OCI-LY1 (cell line): ENCODE measurements around the gene FAM110A.

Experiments used
- EZH2 ChIP-seq: fragments of 200-600 bp; sonication (generic), shearing (Covaris generic); IDR thresholded peaks from 2 replicates; pipeline ENCODE4 v1.8.0; 2017; ENCODE audit warnings: borderline replicate concordance, mixed run types, mild to moderate bottlenecking, antibody characterized with exemption, low read length, moderate library complexity, mixed read lengths
- TF ChIP-seq, protein P1 (sequence below): fragments of 200-600 bp; sonication (generic), shearing (Covaris generic); IDR thresholded peaks from 2 replicates; pipeline ENCODE4 v1.5.1; 2017; ENCODE audit warnings: mild to moderate bottlenecking, antibody characterized with exemption, low read length, moderate library complexity, mixed read lengths

DNA sequence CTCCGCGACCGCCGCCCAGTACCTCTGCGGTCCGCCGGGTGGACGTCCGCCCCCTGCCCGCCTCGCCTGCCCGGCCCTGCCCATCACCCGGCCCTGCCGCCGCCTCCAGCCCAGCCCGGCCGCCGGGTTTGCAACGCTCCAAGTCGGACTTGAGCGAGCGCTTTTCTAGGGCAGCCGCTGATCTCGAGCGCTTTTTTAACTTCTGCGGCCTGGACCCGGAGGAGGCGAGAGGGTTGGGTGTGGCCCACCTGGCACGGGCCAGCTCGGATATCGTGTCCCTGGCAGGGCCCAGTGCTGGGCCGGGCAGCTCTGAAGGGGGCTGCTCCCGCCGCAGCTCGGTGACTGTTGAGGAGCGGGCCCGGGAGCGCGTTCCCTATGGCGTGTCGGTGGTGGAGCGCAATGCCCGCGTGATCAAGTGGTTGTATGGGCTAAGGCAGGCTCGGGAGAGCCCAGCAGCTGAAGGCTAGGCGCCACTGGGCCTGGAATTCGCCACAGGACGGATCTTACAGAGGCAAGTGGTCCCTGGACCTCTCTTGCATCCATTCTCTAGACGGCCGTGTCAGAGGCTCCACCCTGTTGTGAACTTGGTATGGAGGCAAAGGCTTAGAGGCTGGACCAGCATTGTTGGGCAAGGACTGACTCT lies 11.8 kb downstream of the FAM110A start:
- TF ChIP-seq, protein P1, sequence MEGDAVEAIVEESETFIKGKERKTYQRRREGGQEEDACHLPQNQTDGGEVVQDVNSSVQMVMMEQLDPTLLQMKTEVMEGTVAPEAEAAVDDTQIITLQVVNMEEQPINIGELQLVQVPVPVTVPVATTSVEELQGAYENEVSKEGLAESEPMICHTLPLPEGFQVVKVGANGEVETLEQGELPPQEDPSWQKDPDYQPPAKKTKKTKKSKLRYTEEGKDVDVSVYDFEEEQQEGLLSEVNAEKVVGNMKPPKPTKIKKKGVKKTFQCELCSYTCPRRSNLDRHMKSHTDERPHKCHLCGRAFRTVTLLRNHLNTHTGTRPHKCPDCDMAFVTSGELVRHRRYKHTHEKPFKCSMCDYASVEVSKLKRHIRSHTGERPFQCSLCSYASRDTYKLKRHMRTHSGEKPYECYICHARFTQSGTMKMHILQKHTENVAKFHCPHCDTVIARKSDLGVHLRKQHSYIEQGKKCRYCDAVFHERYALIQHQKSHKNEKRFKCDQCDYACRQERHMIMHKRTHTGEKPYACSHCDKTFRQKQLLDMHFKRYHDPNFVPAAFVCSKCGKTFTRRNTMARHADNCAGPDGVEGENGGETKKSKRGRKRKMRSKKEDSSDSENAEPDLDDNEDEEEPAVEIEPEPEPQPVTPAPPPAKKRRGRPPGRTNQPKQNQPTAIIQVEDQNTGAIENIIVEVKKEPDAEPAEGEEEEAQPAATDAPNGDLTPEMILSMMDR, result no peak
- TF ChIP-seq EZH2, result no peak
